A673 (cell line): ENCODE measurements around the gene CXCR3.

ENCODE experiments used
- CTCF ChIP-seq: fragments of 300-800, 200-600 bp; sonication (generic); conservative IDR thresholded peaks from 2 replicates; pipeline ENCODE4 v1.5.1; 2017; ENCODE audit warnings: low read depth, mild to moderate bottlenecking, antibody characterized with exemption, low read length, moderate library complexity, mixed read lengths
- EZH2 ChIP-seq: fragments of 200-600 bp; sonication (generic); IDR thresholded peaks from 2 replicates; pipeline ENCODE4 v1.6.1; 2017; ENCODE audit warnings: borderline replicate concordance, low read depth, mild to moderate bottlenecking, mixed read lengths, antibody characterized with exemption, low read length; ENCODE audit not compliant: poor library complexity, severe bottlenecking

DNA sequence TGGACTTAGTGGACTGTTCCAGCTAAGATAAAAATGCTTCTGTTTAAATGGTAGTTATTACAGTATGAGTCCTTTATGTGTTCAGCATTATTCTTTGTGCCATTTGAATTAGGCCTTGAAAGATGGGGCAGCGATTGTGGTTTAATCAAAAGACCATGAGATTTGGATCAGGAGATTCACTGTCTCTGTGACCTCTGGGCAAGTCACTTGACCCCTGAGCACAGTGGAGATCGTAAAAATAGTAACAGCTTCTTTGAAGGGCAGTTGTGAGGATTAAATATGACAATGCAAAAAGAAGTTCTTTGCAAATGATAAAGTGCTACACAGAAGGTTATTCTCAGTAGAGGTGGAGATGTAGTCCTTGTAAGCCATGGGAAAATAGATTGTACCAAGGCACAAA lies 10.8 kb downstream of the CXCR3 start:
- TF ChIP-seq CTCF = no peak
- no peak for TF ChIP-seq EZH2
